ENCODE results near the gene FXYD7.
"Not testable (repeated sequence)": the region's sequence is repeated elsewhere in the genome, so short reads cannot be mapped to it uniquely, and the experiment has no call there.

The FXYD7 gene

GRCh38 chr19:35144600-35145436 lies 1.8 kb downstream of the FXYD7 start:
- DNase-seq (ENCODE audit: low spot score) = no peak

- no peak for DNase-seq (ENCODE audit: low spot score)
Observed at GRCh38 chr19:35146746-35147459, 3.8 kb downstream of the FXYD7 start.

- DNase-seq (ENCODE audit: low spot score) = no peak
Observed at GRCh38 chr19:35149463-35149862, 6.4 kb downstream of the FXYD7 start.

GRCh38 chr19:35150445-35150844 lies 7.4 kb downstream of the FXYD7 start:
- DNase-seq (ENCODE audit: low spot score) = no peak

GRCh38 chr19:35151273-35152065 lies 8.4 kb downstream of the FXYD7 start:
- no peak for DNase-seq (ENCODE audit: low spot score)

- not testable (repeated sequence) for DNase-seq (ENCODE audit: low spot score)
Observed at GRCh38 chr19:35153129-35153522, 10.1 kb downstream of the FXYD7 start.

GRCh38 chr19:35153701-35154524 lies 10.9 kb downstream of the FXYD7 start:
- DNase-seq (ENCODE audit: low spot score) = no peak

- DNase-seq (ENCODE audit: low spot score) = no peak
Observed at GRCh38 chr19:35154525-35155406, 11.7 kb downstream of the FXYD7 start, which contains the start of gene FXYD5. Gene FXYD5, plus strand, starts transcription at chr19:35154735. Its CDS starts 816 bp downstream, at chr19:35155551.

GRCh38 chr19:35155441-35155840 lies 12.4 kb downstream of the FXYD7 start:
- no peak for DNase-seq (ENCODE audit: low spot score)

- DNase-seq (ENCODE audit: low spot score) = no peak
Observed at GRCh38 chr19:35155981-35156672, 13.1 kb downstream of the FXYD7 start.

GRCh38 chr19:35156673-35157014 lies 13.6 kb downstream of the FXYD7 start:
- DNase-seq (ENCODE audit: low spot score) = no peak

- DNase-seq (ENCODE audit: low spot score) = no peak
Observed at GRCh38 chr19:35157431-35157830, 14.4 kb downstream of the FXYD7 start.

- no peak for DNase-seq (ENCODE audit: low spot score)
Observed at GRCh38 chr19:35159606-35160005, 16.6 kb downstream of the FXYD7 start.

GRCh38 chr19:35160629-35161433 lies 17.8 kb downstream of the FXYD7 start:
- DNase-seq (ENCODE audit: low spot score) = no peak

- no peak for DNase-seq (ENCODE audit: low spot score)
Observed at GRCh38 chr19:35161434-35161743, 18.3 kb downstream of the FXYD7 start.

GRCh38 chr19:35162471-35163326 lies 19.6 kb downstream of the FXYD7 start:
- DNase-seq (ENCODE audit: low spot score) = no peak

- no peak for DNase-seq (ENCODE audit: low spot score)
Observed at GRCh38 chr19:35164418-35164817, 21.4 kb downstream of the FXYD7 start.

Data from pons (tissue), 1 donor.